HG03439 (cell line): Measurements from ENCODE around the gene CUL3.
"Not testable (repeated sequence)": the region's sequence is repeated elsewhere in the genome, so short reads cannot be mapped to it uniquely, and the experiment has no call there.

ENCODE experiments used
- ATAC-seq: cut with Tn5 transposase; IDR thresholded peaks from one replicate; pipeline ENCODE4 v1.9.1; 2021; ENCODE audit warnings: mild to moderate bottlenecking, moderate library complexity; ENCODE audit not compliant: unreplicated experiment

CUL3 gene

DNA sequence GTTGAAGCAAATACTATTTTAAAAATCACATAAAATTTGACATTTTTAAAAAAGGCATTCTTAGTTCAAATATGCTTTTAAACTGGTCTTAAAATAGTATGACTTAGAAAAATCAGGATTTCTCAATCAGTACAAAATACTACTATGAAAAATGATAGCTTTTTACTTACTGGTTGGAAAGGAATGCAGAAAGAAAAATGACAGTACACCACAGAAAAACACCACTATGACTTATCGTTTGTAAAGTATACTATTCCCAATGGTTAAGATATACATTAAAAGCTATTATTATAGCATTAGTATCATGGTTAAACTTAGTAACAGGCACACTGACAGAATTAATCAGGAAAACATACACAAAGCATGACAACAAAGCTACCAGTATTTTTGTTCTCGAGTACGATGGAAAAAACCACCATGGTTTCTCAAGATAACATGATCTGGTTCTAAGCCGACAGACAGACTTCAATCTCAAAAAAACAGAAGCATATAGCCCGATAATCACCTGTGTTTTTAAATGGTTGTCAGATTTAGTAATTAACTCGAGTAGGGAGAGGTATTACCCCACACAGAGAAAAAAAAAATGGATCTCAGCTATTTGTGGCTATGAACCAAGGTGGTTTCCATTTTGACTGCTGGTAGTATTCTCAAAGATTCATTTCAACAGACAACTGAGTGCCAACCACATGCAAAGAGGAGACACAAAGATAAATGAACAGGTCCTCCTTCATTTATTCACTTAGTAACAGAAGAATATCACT lies 39.1 kb downstream of the CUL3 start:
- ATAC-seq, result peak; percentile 47

DNA sequence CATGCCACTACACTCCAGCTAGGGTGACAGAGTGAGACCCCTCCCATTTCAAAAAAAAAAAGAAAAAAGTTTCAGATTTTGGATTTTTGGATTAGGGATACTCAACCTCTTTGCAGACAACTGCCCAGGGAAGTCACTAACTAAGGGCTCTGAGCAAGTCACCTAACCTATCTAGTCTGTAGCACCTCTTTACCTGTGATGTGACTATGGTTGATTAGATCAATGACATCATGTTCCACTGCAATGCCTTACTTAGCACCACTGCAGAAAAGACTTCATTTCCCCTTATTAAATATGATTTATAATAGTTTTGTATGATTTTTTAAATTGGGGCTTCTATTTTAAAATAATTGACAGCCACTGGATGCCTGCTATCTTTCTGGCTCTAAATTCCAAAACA lies 41.2 kb downstream of the CUL3 start:
- ATAC-seq, result no peak

DNA sequence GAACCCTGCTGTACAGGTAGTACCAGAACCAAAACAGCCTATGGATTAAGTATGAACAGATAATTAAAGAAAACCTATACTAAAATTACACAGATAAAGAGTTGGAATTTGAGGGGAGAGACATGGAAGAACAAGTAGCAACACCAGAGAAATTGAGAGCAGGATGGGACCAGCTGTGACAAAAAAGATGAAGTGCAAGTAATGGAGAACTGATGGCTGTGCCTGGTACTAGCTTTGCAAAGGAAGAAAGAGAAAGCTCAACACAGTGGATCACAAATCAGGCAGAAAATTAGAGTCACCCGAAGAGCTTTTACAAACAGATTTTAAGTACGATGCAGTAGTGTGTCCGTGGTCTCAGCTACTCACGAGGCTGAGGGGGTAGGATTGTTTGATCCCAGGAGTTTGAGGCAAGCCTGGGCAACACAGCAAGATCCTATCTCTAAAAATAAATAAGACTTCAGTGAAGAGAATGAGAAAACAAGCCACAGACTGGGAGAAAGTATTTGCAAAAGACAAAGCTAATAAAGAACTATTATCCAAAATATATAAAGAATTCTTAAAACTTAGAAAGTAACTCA lies 46.5 kb downstream of the CUL3 start:
- no peak for ATAC-seq

DNA sequence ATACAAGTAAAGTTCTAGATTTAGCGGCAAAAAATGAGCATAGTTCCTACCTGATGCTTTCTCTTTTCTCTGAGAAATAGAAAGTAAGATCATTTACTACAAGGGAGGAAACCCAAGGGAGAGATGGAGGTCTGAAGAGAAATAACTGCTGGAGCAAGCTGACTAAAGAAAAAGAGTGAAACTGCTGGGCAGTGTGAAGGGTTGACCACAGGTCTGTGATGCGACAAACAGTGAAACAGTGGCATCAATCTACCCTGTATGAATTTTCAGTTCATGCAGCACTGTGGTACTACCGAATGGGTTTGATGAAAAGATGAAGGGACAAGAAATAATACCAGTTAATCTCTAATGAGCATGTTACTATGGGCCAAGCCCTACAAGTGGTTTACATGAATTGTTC lies 52.2 kb downstream of the CUL3 start:
- ATAC-seq, result no peak

DNA sequence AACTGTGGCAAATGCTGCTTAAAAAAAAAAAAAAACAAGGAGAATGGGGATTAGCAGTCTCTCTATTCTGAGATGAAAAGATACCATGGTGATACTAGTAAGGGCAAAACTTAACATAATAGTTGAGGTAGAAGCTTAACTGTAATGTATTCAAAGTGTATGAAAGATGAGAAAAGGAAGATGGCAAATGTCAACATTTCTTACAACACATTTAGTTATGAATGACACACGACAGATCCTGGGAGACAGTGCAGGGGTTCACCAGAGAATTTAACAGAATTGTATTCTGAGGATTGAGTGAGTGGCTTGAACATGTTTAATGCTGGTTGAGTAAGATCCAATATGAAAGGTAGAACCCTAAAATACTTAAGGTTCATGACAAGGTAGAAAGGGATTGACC lies 52.7 kb downstream of the CUL3 start:
- no peak for ATAC-seq

DNA sequence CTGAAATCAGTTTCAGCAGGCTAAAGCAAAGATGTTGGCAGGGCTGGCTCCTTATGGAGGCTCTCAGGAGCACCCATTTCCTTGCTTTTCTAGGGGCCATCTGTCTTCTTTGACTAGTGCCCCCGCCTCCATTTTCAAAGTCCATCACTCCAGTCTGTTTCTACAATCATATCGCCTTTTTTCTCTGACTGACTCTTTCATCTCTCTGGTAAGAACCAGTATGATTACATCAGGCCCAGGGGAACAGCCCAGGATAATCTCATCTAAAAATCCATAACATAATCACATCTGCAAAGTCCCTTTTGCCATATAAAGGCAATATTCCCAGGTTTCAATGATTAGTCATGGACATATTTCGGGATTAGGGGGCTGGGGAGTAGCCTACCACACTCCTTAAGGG lies 57.0 kb downstream of the CUL3 start:
- ATAC-seq, result no peak

DNA sequence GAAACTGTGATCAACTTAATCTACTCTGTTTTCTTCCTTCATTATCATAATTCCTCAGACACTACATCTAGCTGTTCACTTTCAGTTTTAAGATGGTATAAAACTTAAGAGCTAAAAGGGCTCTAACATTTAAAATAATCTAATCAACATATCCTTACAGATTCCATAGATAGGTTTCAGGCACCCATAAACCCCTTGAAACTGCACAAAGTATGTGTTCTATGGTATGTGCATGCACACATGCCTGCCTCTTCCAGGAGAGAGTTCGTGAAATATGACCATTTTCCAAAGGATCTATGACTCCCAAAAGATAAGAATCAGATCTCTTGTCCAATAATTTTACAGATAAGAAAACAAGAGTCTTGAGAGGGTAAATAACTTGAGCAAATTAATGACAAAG lies 59.4 kb downstream of the CUL3 start:
- no peak for ATAC-seq

DNA sequence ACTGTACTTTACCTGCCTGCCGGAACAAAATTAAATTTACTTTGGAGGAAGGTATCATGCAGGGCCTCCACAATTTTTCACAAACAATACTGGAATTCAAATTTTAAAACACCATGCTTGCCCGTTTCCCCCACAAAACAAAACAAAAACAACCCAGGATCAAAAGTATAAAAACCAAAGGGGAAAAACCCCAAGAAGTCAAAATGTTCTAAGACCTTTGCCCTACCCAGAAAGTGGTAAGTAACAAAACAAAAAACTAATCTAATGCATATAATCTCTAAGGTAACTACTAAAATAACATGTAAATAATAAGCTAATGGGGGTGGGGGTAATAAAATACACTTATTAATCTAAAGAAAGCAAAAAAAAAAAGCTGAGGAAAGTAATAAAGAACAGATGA lies 60.5 kb downstream of the CUL3 start:
- ATAC-seq, result no peak

DNA sequence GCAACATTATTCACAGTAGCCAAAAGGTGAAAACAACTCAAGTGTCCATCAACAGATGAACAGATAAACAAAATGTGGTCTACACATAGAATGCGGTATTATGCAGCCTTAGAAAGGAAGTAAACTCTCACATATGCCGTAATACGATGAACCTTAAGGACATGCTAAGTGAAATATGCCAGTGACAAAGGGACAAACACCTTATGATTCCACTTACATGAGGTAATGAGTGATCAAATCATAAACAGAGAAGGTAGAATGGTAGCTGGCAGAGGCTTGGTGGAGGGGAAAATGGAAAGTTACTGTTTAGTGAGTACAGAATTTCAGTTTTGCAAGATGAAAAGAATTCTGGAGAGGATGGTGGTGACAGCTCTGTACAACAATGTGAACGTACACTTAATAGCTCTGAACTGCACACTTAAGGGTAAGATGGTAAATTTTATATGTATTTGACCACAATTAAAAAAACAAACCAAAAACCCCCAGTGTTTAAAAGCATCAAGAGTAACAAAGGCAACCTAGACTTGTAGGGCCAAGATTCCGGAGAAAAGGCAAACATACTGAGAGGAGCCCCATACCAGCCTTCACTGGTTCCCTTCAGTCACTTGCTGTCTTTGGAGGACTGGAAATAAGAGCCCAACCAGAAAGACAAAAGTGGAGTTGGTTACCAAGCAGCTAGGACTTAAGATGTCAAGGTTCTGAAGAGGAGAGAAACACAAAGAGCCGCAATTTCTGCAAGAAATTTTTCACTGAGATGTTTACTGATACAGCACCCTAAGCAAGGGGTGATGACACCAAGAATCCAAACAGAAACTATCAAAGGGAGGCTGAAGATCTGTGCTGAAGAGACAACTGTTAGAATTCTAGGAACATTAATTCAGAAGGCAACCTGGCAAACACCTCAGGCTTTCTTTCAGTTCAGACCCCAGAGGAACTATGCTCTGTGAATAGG lies 61.3 kb downstream of the CUL3 start:
- peak; percentile 30 for ATAC-seq

DNA sequence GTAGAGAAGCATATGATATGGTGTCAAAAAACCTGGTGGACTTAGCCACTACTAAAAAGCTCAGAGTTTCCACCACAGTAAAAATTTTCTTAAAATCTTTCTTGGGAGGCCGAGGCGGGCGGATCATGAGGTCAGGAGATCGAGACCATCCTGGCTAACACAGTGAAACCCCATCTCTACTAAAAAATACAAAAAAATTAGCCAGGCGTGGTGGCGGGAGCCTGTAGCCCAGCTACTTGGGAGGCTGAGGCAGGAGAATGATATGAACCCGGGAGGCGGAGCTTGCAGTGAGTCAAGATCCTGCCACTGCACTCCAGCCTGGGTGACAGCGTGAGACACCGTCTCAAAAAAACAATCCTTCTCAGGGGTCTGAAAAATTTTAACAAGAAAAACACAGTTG lies 62.7 kb downstream of the CUL3 start:
- not testable (repeated sequence) for ATAC-seq

DNA sequence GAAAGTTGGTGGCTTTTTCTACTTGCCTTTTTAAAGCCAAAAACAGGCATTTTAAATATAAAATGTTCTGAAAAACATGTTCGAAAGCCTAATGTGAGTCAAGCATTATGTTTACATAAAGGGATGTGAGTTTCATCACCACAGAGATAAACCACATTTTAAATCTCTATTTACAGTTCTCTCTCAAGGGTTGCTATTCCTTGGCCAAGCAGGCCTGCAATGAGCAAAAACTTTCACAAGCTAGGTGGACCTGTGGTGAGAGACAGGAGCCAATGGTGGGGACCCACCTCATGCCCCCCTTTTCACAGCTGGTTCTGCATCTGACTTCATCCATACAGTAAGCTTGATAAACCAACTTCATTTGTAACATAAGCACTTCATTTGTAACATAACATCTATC lies 65.1 kb downstream of the CUL3 start:
- ATAC-seq, result peak; percentile 71

DNA sequence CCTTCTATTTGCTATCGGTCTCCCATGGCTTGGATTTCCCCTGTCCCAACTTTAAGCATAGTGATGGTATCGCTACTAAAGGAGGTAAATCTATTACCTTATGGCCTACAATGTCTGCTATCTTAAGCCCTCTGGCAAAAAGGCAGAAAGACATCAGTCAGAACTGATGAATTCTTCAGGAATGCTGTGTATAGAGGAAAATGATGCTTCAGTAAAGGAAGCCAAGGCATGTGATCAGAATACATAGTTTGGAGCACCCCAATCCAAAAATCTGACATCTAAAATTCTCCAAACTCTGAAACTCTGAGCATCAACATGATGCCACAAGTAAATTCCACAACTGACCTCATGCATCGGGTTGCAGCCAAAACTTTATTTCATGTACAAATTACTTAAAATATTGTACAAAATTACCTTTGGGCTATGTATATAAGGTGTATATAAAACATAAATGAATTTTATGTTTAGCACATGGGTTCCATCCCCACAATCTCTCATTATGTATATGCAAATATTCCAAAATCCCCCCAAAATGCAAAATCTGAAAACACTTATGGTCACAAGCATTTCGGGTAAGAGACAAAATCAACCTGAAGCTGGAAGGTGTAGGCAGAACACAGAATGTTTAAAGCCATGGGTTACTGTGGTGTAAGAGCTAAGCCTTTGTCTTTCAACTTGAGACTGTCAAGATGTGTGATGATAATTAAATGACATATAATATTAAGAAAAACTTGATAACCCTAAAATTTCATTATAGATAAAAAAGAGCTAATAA lies 66.2 kb downstream of the CUL3 start:
- no peak for ATAC-seq

DNA sequence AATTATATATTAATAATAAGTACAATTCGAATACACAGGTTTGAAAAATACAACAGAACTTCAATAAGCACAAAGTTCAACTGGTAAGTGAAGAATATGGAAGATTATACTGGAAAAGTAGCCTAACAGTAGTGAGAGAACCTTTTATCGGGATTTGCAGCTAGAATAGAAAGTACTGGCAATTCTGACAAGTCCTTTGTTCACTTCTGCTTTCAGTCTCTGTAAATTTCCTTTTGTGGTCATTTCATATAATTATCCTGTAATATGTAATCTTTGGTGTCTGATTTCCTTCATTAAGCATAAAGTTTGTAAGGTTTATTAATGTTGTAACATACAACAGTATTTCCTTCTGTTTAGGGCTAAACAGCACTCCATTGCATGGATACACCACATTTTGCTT lies 67.2 kb downstream of the CUL3 start:
- no peak for ATAC-seq

DNA sequence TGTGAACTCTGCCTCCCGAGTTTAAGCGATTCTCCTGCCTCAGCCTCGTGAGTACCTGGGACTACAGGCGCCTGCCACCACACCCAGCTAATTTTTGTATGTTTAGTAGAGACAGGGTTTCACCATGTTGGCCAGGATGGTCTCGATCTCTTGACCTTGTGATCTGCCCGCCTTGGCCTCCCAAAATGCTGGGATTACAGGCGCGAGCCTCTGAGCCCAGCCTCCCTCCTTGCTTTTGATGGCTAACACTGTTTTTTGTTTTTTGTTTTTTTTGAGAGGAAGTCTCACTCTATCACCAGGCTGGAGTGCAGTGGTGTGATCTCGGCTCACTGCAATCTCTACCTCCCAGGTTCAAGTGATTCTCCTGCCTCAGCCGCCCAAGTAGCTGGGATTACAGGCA lies 68.8 kb downstream of the CUL3 start:
- not testable (repeated sequence) for ATAC-seq

DNA sequence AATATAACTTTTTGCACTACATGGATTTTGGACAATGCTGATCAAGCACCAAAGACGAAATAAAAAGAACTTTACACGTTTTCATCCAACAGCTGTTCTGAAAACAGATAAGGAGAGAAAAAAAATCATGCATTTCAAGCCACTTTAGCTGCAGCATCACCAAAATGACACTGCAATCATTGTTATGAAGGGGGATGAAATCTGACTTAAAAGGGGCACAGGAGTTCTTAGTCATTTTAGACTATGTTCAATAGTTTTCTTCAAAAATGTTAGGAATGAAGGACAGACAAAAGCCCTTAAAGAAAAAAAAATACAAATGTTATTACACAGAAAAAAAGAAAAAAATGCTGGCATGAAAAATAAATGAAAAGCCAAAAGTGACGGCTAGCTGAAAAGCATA lies 71.2 kb downstream of the CUL3 start:
- no peak for ATAC-seq

DNA sequence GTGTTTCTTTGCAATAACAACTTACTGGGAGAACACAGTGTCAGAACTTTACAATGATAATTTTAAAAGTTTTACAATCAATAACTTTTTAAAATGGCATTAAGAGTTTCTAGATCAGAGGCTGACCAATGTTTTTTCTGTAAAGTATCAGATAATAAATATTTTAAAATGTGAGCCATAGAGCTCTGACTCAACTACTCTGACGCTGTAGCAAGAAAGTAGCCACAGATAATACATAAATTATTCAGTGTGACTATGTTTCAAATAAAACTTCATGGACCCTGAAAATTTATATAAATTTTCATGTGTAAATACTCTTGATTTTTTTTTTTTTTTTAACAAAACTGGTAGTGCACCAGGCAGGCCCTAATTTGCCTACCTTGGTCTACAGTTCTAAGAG lies 77.4 kb downstream of the CUL3 start:
- no peak for ATAC-seq

DNA sequence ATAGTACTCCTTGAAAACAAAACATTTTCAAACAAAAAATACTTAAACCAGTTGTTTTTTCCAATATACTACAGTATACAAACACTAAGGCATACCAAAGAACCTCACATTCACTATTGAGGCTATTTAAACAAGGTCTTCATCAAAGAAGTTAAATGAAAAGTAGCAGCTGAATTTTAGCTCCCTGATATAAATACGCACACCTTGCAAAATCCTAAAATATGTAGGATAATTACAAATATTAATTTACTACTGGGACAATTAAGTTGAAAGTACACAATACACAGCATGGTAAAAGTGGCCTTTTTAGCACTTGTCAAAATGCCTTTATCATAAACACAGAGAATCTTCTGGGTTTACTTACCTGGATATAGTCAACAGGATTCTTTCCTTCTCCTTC lies 78.7 kb downstream of the CUL3 start:
- no peak for ATAC-seq

DNA sequence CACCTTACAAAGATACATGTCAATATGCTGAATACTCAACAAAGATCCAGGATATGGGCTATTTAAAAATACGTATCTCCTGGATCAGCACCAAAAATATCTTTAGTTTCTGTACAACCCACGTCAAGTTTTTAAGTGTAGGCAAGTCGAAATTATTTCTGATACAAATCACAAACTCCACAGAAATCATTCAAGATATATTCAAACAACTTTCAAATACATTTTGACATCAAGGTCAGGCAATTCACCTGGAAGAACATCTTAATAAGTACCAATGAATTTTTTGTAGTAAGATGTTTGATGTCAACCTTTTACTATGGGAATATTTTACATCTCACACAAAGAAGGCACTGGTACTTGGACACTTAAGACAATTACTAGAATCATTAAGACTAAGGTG lies 86.2 kb downstream of the CUL3 start:
- ATAC-seq, result no peak

DNA sequence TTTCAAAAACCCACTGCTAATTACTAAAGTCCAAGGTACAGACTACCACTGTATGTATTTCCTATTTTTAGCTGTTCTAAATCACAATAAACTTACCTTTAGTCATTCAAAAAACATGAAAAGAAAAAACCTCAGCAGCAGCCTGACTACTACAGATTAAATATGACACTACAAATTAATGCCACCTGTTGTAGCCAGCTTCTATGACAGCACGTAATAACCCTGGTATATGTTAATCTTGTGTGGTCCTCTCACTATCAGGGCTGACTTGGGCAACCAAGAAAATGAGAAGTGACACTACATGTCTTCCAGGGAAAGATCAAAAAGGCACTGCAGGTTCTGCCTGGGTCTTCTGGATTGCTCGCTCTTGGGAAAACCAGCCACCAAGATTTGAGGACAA lies 92.6 kb downstream of the CUL3 start:
- ATAC-seq, result no peak

DNA sequence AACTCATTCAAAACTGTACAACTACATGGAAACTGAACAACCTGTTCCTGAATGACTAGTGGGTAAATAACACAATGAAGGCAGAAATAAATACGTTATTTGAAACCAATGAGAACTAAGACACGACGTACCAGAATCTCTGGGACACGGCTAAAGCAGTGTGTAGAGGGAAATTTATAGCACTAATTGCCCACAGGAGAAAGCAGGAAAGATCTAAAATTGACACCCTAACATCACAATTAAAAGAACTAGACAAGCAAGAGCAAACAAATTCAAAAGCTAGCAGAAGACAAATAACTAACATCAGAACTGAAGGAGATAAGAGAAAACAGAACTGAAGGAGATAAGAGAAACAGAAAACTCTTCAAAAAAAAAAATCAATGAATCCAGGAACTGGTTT lies 97.2 kb downstream of the CUL3 start:
- ATAC-seq, result not testable (repeated sequence)
